Neural progenitor cell (in vitro differentiated cells): ENCODE results near the gene MAP2K7.

ENCODE experiments used
- CTCF ChIP-seq: fragments of 200-600 bp; sonication (generic); IDR thresholded peaks from 2 replicates; pipeline ENCODE4 v1.5.1; 2017; ENCODE audit warnings: antibody characterized with exemption, mild to moderate bottlenecking
- EZH2 ChIP-seq: fragments of 200-600 bp; sonication (generic); IDR thresholded peaks from 2 replicates; pipeline ENCODE4 v1.6.1; 2017; ENCODE audit warnings: antibody characterized with exemption, mild to moderate bottlenecking, moderate library complexity
- EZH2phosphoT487 ChIP-seq: fragments of 200-600 bp; sonication (generic); IDR thresholded peaks from 2 replicates; pipeline ENCODE4 v1.6.1; 2017; ENCODE audit warnings: antibody characterized with exemption

GRCh38 chr19:7885818-7886217, 17.9 kb upstream of the MAP2K7 start:
- TF ChIP-seq CTCF (no peak), EZH2 (no peak), EZH2phosphoT487 (no peak)
